ENCODE data around the gene DDX49.

Gene DDX49

GRCh38 chr19:18910010-18910409, 9.5 kb upstream of the DDX49 start:
- Histone ChIP-seq H3K4me2 (ENCODE audit: low read depth, low read length, poor library complexity, severe bottlenecking) (no peak overlapping the region), H2AFZ (ENCODE audit: low read depth, low read length, severe bottlenecking) (no peak overlapping the region), H3K36me3 (ENCODE audit: low read length) (no peaks in the 10 kb centered on the region), H3K9me3 (ENCODE audit: insufficient read depth, low read length) (no peaks in the 10 kb centered on the region), H3K9me2 (replicated peaks; ENCODE audit: insufficient read depth, low read length) (no peaks in the 10 kb centered on the region), H4K20me1 (ENCODE audit: low read depth, low read length) (0 out of 2 replicates have a peak, but pooled peaks cover 5% of the 10 kb centered on the region), H3K27me3 (ENCODE audit: low read length) (no peaks in the 10 kb centered on the region), H3F3A (ENCODE audit: insufficient read depth) (no peaks in the 10 kb centered on the region), H3K9ac (ENCODE audit: low read length) (no peak overlapping the region), H3K79me2 (ENCODE audit: insufficient read depth, low read length) (peaks cover 14% of the 10 kb centered on the region), H3K4me3 (ENCODE audit: insufficient read depth, low read length, poor library complexity, severe bottlenecking) (no peak overlapping the region), H3K27ac (ENCODE audit: low read depth, low read length) (no peak overlapping the region)
- TF ChIP-seq EZH2phosphoT487 (conservative IDR thresholded peaks at IDR 0.05; ENCODE audit: low read length) (no peak), CTCF (IDR thresholded peaks at IDR 0.05; ENCODE audit: insufficient read depth, low read length, poor library complexity, severe bottlenecking) (no peak)

GRCh38 chr19:18910801-18911436, 8.6 kb upstream of the DDX49 start:
- no peak overlapping the region for H3K9ac ChIP-seq (ENCODE audit: low read length)
- no peaks in the 10 kb centered on the region for H3K36me3 ChIP-seq (ENCODE audit: low read length)
- H2AFZ ChIP-seq (ENCODE audit: low read depth, low read length, severe bottlenecking) = no peak overlapping the region
- H3K27me3 ChIP-seq (ENCODE audit: low read length) = no peaks in the 10 kb centered on the region
- no peak overlapping the region for H3K4me3 ChIP-seq (ENCODE audit: insufficient read depth, low read length, poor library complexity, severe bottlenecking)
- peaks cover 23% of the 10 kb centered on the region for H3K79me2 ChIP-seq (ENCODE audit: insufficient read depth, low read length)
- no peaks in the 10 kb centered on the region for H3K9me3 ChIP-seq (ENCODE audit: insufficient read depth, low read length)
- H3K27ac ChIP-seq (ENCODE audit: low read depth, low read length) = no peak overlapping the region
- H3F3A ChIP-seq (ENCODE audit: insufficient read depth) = no peaks in the 10 kb centered on the region
- H4K20me1 ChIP-seq (ENCODE audit: low read depth, low read length) = 0 out of 2 replicates have a peak, but pooled peaks cover 5% of the 10 kb centered on the region
- no peaks in the 10 kb centered on the region for H3K9me2 ChIP-seq (replicated peaks; ENCODE audit: insufficient read depth, low read length)
- no peak overlapping the region for H3K4me2 ChIP-seq (ENCODE audit: low read depth, low read length, poor library complexity, severe bottlenecking)
- TF ChIP-seq CTCF (IDR thresholded peaks at IDR 0.05; ENCODE audit: insufficient read depth, low read length, poor library complexity, severe bottlenecking) (no peak), EZH2phosphoT487 (conservative IDR thresholded peaks at IDR 0.05; ENCODE audit: low read length) (no peak)

GRCh38 chr19:18912933-18913332, 6.6 kb upstream of the DDX49 start:
- no peaks in the 10 kb centered on the region for H3K36me3 ChIP-seq (ENCODE audit: low read length)
- no peaks in the 10 kb centered on the region for H3F3A ChIP-seq (ENCODE audit: insufficient read depth)
- H3K9ac ChIP-seq (ENCODE audit: low read length) = no peak overlapping the region
- no peaks in the 10 kb centered on the region for H3K27me3 ChIP-seq (ENCODE audit: low read length)
- TF ChIP-seq EZH2phosphoT487 (conservative IDR thresholded peaks at IDR 0.05; ENCODE audit: low read length) = no peak
- no peak for TF ChIP-seq CTCF (IDR thresholded peaks at IDR 0.05; ENCODE audit: insufficient read depth, low read length, poor library complexity, severe bottlenecking)
- peaks cover 38% of the 10 kb centered on the region for H3K79me2 ChIP-seq (ENCODE audit: insufficient read depth, low read length)
- no peak overlapping the region for H3K4me2 ChIP-seq (ENCODE audit: low read depth, low read length, poor library complexity, severe bottlenecking)
- no peaks in the 10 kb centered on the region for H3K9me2 ChIP-seq (replicated peaks; ENCODE audit: insufficient read depth, low read length)
- no peak overlapping the region for H3K27ac ChIP-seq (ENCODE audit: low read depth, low read length)
- H4K20me1 ChIP-seq (ENCODE audit: low read depth, low read length) = 0 out of 2 replicates have a peak, but pooled peaks cover 5% of the 10 kb centered on the region
- H2AFZ ChIP-seq (ENCODE audit: low read depth, low read length, severe bottlenecking) = no peak overlapping the region
- H3K9me3 ChIP-seq (ENCODE audit: insufficient read depth, low read length) = no peaks in the 10 kb centered on the region
- no peak overlapping the region for H3K4me3 ChIP-seq (ENCODE audit: insufficient read depth, low read length, poor library complexity, severe bottlenecking)
